HG02970 (cell line): ENCODE data around the gene CACNB3.
"Not testable (repeated sequence)": the region's sequence is repeated elsewhere in the genome, so short reads cannot be mapped to it uniquely, and the experiment has no call there.

Experiments used
- ATAC-seq: cut with Tn5 transposase; IDR thresholded peaks from one replicate; pipeline ENCODE4 v1.9.1; 2021; ENCODE audit warnings: mild to moderate bottlenecking, moderate library complexity, moderate number of reproducible peaks; ENCODE audit not compliant: unreplicated experiment, low FRiP score

CACNB3 gene

GRCh38 chr12:48816143-48816854, 2.0 kb upstream of the CACNB3 start:
- no peak for ATAC-seq

- ATAC-seq = no peak
Measured at GRCh38 chr12:48818831-48819590, 715 bp downstream of the CACNB3 start.

- ATAC-seq = no peak
Measured at GRCh38 chr12:48819986-48820725, 1.9 kb downstream of the CACNB3 start.

DNA sequence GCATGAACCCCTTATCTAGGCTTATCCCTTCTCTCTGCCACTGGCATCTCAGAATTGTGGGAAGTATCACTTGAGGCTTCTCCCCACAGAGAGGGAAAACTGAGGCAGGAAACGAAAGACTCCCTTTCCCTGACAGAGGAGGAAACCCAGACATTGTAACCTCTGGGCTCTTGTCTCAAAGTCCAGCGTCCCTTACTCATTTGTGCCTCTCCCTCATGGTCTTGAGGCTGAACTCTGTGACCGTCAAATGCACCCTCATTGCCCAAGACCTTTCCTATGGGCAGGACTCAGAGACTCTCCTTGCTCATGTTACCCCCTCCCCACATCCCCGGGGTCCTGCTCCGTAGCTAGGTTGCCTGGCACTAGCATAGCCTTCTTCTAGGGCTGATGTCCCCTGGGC, 3.8 kb downstream of the CACNB3 start:
- no peak for ATAC-seq

DNA sequence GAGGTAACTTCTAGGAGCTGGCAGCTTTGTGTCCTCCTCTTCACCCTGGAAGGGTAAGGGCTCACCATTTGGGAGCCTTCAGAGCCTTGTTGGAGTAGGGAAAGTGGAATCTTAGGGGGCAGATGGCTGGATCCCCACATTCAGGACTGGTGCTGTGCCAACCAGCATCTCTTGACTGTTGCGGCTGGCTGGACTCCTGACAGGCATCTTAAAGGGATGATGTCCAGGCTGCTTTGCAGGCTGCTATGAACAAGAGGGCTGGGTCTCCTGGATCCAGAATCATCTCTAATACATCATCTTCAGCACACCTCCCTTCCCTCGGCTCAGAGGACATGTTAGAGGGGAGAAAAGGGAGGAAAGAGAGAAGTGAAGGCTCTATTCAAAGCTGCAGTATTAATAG, 4.4 kb downstream of the CACNB3 start:
- no peak for ATAC-seq

GRCh38 chr12:48823281-48823680, 5.0 kb downstream of the CACNB3 start:
- ATAC-seq = no peak

DNA sequence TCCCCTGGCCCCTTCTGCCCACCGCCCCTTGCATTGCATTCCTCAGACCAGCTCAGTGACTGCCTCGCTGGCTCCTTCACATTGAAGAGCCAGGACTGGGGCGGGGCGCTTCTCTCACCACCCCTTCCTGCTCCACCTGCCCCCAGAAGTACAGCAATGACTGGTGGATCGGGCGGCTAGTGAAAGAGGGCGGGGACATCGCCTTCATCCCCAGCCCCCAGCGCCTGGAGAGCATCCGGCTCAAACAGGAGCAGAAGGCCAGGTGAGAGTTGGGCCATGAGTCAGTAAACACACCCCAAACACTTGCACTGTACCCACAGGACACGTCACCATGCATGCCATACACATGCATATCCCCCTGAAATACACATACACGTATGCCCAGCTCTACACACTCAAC, 5.8 kb downstream of the CACNB3 start:
- no peak for ATAC-seq

GRCh38 chr12:48824905-48825304, 6.6 kb downstream of the CACNB3 start:
- no peak for ATAC-seq

- no peak for ATAC-seq
Measured at GRCh38 chr12:48826209-48826855, 8.0 kb downstream of the CACNB3 start.

GRCh38 chr12:48827026-48827425, 8.7 kb downstream of the CACNB3 start:
- ATAC-seq = no peak

DNA sequence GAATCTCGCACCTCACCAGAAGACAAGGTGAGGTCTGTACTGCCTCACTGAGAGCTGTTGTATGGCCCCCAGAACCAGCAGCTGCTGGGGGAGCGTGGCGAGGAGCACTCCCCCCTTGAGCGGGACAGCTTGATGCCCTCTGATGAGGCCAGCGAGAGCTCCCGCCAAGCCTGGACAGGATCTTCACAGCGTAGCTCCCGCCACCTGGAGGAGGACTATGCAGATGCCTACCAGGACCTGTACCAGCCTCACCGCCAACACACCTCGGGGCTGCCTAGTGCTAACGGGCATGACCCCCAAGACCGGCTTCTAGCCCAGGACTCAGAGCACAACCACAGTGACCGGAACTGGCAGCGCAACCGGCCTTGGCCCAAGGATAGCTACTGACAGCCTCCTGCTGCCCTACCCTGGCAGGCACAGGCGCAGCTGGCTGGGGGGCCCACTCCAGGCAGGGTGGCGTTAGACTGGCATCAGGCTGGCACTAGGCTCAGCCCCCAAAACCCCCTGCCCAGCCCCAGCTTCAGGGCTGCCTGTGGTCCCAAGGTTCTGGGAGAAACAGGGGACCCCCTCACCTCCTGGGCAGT, 9.3 kb downstream of the CACNB3 start:
- no peak for ATAC-seq

- no peak for ATAC-seq
Measured at GRCh38 chr12:48828293-48828692, 10.0 kb downstream of the CACNB3 start.

DNA sequence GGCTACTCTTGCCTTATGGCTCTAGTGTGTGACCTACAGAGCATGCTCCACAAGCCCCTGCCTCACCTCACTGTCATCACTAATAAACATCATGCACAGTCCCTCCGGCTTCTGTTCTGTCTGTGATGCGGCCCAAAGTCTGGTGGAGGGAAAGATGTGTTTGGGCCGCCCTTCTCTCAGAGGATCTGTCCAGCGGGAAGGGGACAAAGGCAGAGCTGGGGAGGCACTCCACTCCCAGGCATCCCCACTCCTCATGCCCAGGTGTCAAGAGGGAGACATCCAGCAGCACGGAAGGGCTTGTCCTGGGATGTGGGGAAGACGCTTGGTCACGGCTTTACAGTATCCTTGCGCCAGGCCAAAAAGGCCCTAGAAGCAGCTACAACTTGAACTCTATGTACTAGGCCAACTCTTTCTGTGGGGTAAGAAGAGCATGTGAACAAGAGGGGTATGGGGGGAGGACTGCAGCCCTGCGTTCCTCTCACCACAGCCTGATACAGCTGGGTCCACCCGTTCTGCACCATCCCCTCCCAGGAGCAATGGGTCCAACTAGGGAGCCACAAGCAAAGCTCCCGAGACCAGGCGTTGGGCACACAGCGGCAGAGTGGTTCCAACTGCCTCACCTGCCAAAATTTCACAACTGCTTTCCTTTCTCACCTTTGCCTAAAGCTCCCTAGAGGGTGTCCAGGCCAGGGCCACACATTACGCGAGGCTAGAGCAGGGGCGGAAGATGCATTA, 10.7 kb downstream of the CACNB3 start:
- no peak for ATAC-seq

DNA sequence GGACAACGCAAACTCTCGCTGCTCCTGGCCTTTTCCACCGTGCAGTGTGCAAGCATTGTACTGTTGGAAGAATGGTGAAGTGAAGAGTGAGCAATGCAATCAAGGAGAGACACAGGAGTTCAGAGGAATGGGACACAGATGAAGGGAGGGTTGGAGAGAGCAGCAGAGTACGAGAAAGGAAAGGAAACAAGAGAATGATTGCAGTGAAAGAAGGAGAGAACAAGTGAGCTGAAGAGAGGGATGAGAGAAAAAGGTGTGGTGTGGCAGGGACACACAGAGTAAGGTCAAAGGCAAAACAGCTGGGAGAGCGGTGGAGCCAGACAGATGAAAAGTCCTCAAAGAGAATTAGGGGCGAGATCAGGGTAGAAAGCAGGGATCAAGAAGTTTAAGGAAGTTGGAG, 13.0 kb downstream of the CACNB3 start:
- no peak for ATAC-seq

GRCh38 chr12:48832321-48833060, 14.2 kb downstream of the CACNB3 start:
- no peak for ATAC-seq

- no peak for ATAC-seq
Measured at GRCh38 chr12:48838048-48838447, 19.8 kb downstream of the CACNB3 start.

DNA sequence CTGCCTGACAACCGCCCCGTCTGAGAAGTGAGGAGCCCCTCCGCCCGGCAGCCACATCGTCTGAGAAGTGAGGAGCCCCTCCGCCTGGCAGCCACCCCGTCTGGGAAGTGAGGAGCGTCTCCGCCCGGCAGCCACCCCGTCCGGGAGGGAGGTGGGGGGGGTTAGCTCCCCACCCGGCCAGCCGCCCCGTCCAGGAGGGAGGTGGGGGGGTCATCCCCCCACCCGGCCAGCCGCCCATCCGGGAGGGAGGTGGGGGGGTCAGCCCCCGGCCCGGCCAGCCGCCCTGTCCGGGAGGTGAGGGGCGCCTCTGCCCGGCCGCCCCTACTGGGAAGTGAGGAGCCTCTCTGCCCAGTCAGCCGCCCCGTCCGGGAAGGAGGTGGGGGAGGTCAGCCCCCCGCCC, 23.7 kb downstream of the CACNB3 start:
- ATAC-seq = not testable (repeated sequence)

DNA sequence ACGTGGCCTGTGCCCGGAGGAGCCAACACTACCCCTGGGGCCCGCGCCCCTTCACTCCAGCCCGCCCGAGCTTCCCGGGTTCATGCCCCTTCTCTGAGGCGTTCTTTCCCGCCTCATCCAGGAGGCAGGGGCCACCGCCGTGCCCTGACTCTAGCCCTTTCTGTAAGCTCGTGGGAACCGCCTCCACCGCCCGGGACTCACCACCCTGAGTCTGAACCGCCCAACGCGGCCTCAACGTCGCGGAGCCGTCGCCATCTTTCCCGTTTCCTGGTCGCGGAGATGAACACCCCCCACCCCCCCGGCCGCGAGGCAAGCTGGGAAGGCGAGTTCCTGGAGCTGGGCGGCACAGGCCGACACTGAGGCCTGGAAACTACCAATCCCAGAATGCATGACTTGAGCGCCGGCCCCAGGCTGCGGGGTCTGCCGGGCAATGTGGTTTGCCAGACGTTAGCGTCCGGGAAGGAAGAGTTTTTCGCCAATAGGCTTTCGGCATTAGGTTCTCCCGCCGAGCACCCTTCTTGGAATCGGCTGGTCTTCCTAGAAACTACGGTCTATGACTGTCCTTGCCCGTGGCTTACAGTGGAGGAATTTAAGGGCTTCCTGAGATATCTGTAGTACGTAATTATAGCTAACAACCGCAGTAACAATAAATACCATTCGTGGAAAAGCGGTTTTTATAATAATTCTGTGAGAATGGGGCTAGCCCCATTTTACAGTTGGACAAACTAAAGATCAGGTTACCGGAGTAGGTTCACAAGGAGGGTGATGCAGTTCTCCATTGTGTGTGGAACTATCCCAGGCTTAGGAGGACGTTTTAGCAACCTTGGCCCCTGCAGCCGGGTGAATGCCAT, 33.8 kb downstream of the CACNB3 start, which contains the start of gene DDX23:
Gene DDX23, minus strand, starts transcription at position 281 of the 851 bp plus-strand sequence. CDS start 6,381 bp downstream, outside the sequence.
- ATAC-seq = peak; percentile 80
